Vagina (tissue), 2 donors: Measurements from ENCODE around the gene TMEM151B.

ENCODE experiments used
- POLR2A ChIP-seq, 2 donors: fragments of 450-650 bp; IDR thresholded peaks; one replicate each; pipeline ENCODE4 v1.6.1; 2017; ENCODE audit warnings: antibody characterized with exemption in 2 of 2, mild to moderate bottlenecking in 2 of 2, moderate library complexity in 2 of 2
- POLR2AphosphoS5 ChIP-seq, 2 donors: sonication (generic); formaldehyde crosslinking; IDR thresholded peaks; one replicate each; pipeline ENCODE4 v1.9.0; 2017; ENCODE audit warnings: antibody characterized with exemption in 2 of 2, mild to moderate bottlenecking in 2 of 2, low read depth in 1 of 2; ENCODE audit not compliant: insufficient read depth in 1 of 2
- TF ChIP-seq, protein P1 (sequence below), 3 experiments: fragments of 450-650 bp in 2 of 3; fragments of 200-600 bp in 1 of 3; sonication (generic) in 1 of 3; IDR thresholded peaks; one replicate each; pipeline ENCODE4 v1.5.1; 2017 to 2019; ENCODE audit warnings: antibody characterized with exemption in 3 of 3, mild to moderate bottlenecking in 2 of 3, moderate library complexity in 2 of 3

- TF ChIP-seq POLR2A (IDR thresholded peaks at IDR 0.05): no peak
- TF ChIP-seq, protein P1, sequence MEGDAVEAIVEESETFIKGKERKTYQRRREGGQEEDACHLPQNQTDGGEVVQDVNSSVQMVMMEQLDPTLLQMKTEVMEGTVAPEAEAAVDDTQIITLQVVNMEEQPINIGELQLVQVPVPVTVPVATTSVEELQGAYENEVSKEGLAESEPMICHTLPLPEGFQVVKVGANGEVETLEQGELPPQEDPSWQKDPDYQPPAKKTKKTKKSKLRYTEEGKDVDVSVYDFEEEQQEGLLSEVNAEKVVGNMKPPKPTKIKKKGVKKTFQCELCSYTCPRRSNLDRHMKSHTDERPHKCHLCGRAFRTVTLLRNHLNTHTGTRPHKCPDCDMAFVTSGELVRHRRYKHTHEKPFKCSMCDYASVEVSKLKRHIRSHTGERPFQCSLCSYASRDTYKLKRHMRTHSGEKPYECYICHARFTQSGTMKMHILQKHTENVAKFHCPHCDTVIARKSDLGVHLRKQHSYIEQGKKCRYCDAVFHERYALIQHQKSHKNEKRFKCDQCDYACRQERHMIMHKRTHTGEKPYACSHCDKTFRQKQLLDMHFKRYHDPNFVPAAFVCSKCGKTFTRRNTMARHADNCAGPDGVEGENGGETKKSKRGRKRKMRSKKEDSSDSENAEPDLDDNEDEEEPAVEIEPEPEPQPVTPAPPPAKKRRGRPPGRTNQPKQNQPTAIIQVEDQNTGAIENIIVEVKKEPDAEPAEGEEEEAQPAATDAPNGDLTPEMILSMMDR (IDR thresholded peaks at IDR 0.05): no peak
- TF ChIP-seq POLR2AphosphoS5 (IDR thresholded peaks at IDR 0.05; ENCODE audit: insufficient read depth in 1 of 2, low read depth in 1 of 2): no peak
These were observed 901 bp upstream of the TMEM151B start for GRCh38 chr6:44269178-44269920.
